Hepatocyte (in vitro differentiated cells): ENCODE measurements around the gene GARS1. TPM values are rescaled to one million over a fixed set of nuclear protein-coding genes. Genes with fewer than 3 reads are reported as not detected.

Source experiments
- DNase-seq: peaks from one replicate; pipeline ENCODE4 v3.0.0-alpha.2; 2016; ENCODE audit warnings: low spot score
- H2AFZ ChIP-seq: fragments of 200-600 bp; sonication (generic); 2 replicates; pipeline ENCODE4 v1.6.0; 2016; ENCODE audit warnings: antibody characterized with exemption, mild to moderate bottlenecking
- H3K27ac ChIP-seq: fragments of 200-600 bp; sonication (generic); 2 replicates; pipeline ENCODE4 v1.5.1; 2016; ENCODE audit warnings: mild to moderate bottlenecking
- H3K27me3 ChIP-seq: fragments of 200-600 bp; sonication (generic); 2 replicates; pipeline ENCODE4 v1.6.1; 2016
- H3K36me3 ChIP-seq: fragments of 200-600 bp; sonication (generic); replicated peaks from 2 replicates; pipeline ENCODE4 v1.5.1; 2016; ENCODE audit warnings: low read depth; ENCODE audit not compliant: insufficient read depth
- H3K4me1 ChIP-seq: fragments of 200-600 bp; sonication (generic); 2 replicates; pipeline ENCODE4 v1.5.1; 2016; ENCODE audit warnings: mild to moderate bottlenecking, moderate library complexity; ENCODE audit not compliant: insufficient read depth
- H3K4me2 ChIP-seq: fragments of 200-600 bp; sonication (generic); 2 replicates; pipeline ENCODE4 v1.6.0; 2016
- H3K4me3 ChIP-seq: fragments of 200-600 bp; sonication (generic); 2 replicates; pipeline ENCODE4 v1.5.1; 2016; ENCODE audit warnings: mild to moderate bottlenecking
- H3K79me2 ChIP-seq: fragments of 200-600 bp; sonication (generic); 2 replicates; pipeline ENCODE4 v1.6.0; 2017; ENCODE audit warnings: mild to moderate bottlenecking
- H3K9me2 ChIP-seq: fragments of 200-600 bp; sonication (generic); replicated peaks from 2 replicates; pipeline ENCODE4 v1.6.0; 2017; ENCODE audit warnings: mild to moderate bottlenecking; ENCODE audit not compliant: insufficient read depth
- H3K9me3 ChIP-seq: fragments of 200-600 bp; sonication (generic); 2 replicates; pipeline ENCODE4 v1.5.1; 2016; ENCODE audit warnings: low read depth, mild to moderate bottlenecking
- H4K20me1 ChIP-seq: fragments of 200-600 bp; sonication (generic); 2 replicates; pipeline ENCODE4 v1.6.0; 2016; ENCODE audit warnings: mild to moderate bottlenecking; ENCODE audit not compliant: insufficient read depth, poor library complexity, severe bottlenecking
- CTCF ChIP-seq: fragments of 200-600 bp; sonication (generic); IDR thresholded peaks from 2 replicates; pipeline ENCODE4 v1.5.1; 2016; ENCODE audit warnings: antibody characterized with exemption, mild to moderate bottlenecking; ENCODE audit not compliant: poor library complexity
- EZH2 ChIP-seq: fragments of 200-600 bp; sonication (generic); IDR thresholded peaks from 2 replicates; pipeline ENCODE4 v1.6.1; 2016; ENCODE audit warnings: antibody characterized with exemption, mild to moderate bottlenecking, borderline replicate concordance
- EZH2phosphoT487 ChIP-seq: fragments of 200-600 bp; sonication (generic); IDR thresholded peaks from one replicate; pipeline ENCODE4 v1.6.1; 2018; ENCODE audit warnings: antibody characterized with exemption, mild to moderate bottlenecking, low read depth, moderate library complexity; ENCODE audit not compliant: unreplicated experiment, severe bottlenecking
- WGBS: methylation state at CpG from one replicate; pipeline ENCODE4 v1.1.6; 2016; ENCODE audit warnings: low lambda C conversion rate; ENCODE audit errors: missing lambda C conversion rate; 5-methylcytosine and 5-hydroxymethylcytosine counted together
- polyA plus RNA-seq: library from polyadenylated mRNA; unstranded; fragments of >200 nt; fragmentation: Nextera tagmentation; extraction: Ambion mirVana; gene quantifications from 2 replicates; pipeline ENCODE4 v1.2.1, GENCODE V29; 2016
- total RNA-seq: library from RNA; depleted of rRNA; stranded (reverse); fragments of >200 nt; gene quantifications from 2 replicates; pipeline ENCODE4 v1.2.3, GENCODE V29; 2014

Gene GARS1
- total and polyA plus RNA-seq, 2 experiments from 2014 or later = 131 to 163 TPM

- Histone ChIP-seq H4K20me1 (no peaks in the 10 kb centered on the region), H3K9me2 (no peaks in the 10 kb centered on the region), H3K9me3 (no peaks in the 10 kb centered on the region), H3K4me3 (no peak overlapping the region), H2AFZ (no peak overlapping the region), H3K36me3 (no peaks in the 10 kb centered on the region), H3K27ac (no peak overlapping the region), H3K4me2 (no peak overlapping the region), H3K27me3 (no peaks in the 10 kb centered on the region), H3K79me2 (no peaks in the 10 kb centered on the region), H3K4me1 (no peaks in the 10 kb centered on the region)
- WGBS = 94% methylated on average over 9 of the region's 9 CpGs
- TF ChIP-seq EZH2phosphoT487 (no peak), EZH2 (no peak), CTCF (no peak)
- no peak for DNase-seq
Measured at GRCh38 chr7:30662431-30662939, 67.8 kb downstream of the GARS1 start.

GRCh38 chr7:30663414-30663813 lies 68.7 kb downstream of the GARS1 start:
- no peaks in the 10 kb centered on the region for H3K9me3 ChIP-seq
- no peaks in the 10 kb centered on the region for H3K27me3 ChIP-seq
- no peaks in the 10 kb centered on the region for H4K20me1 ChIP-seq
- WGBS = 87% methylated on average over 4 of the region's 4 CpGs
- no peaks in the 10 kb centered on the region for H3K36me3 ChIP-seq
- no peak overlapping the region for H3K4me2 ChIP-seq
- TF ChIP-seq CTCF (no peak), EZH2 (no peak), EZH2phosphoT487 (no peak)
- no peak overlapping the region for H2AFZ ChIP-seq
- H3K4me1 ChIP-seq = no peaks in the 10 kb centered on the region
- no peaks in the 10 kb centered on the region for H3K9me2 ChIP-seq
- H3K27ac ChIP-seq = no peak overlapping the region
- DNase-seq = no peak
- H3K4me3 ChIP-seq = no peak overlapping the region
- H3K79me2 ChIP-seq = no peaks in the 10 kb centered on the region

GRCh38 chr7:30664184-30664885 lies 69.7 kb downstream of the GARS1 start:
- WGBS = 87% methylated on average over 2 of the region's 2 CpGs
- Histone ChIP-seq H3K36me3 (no peaks in the 10 kb centered on the region), H4K20me1 (no peaks in the 10 kb centered on the region), H3K4me3 (no peak overlapping the region), H3K4me1 (no peaks in the 10 kb centered on the region), H3K27ac (no peak overlapping the region), H3K9me3 (no peaks in the 10 kb centered on the region), H3K27me3 (no peaks in the 10 kb centered on the region), H3K79me2 (no peaks in the 10 kb centered on the region), H3K4me2 (no peak overlapping the region), H2AFZ (no peak overlapping the region), H3K9me2 (no peaks in the 10 kb centered on the region)
- no peak for DNase-seq
- TF ChIP-seq CTCF (no peak), EZH2phosphoT487 (no peak), EZH2 (no peak)
